Gastroesophageal sphincter (tissue), 3 donors: ENCODE measurements around the gene MACROD2.

Experiments used
- CTCF ChIP-seq, 4 experiments: fragments of 200-600 bp in 2 of 4; fragments of 450-650 bp in 2 of 4; sonication (generic) in 1 of 4; IDR thresholded peaks; one replicate each; pipeline ENCODE4 v1.5.1; 2017 to 2019; ENCODE audit warnings: antibody characterized with exemption in 4 of 4, mild to moderate bottlenecking in 2 of 4, moderate library complexity in 2 of 4
- EP300 ChIP-seq: sonication (generic); formaldehyde crosslinking; IDR thresholded peaks from one replicate; pipeline ENCODE4 v1.6.1; 2017; ENCODE audit warnings: antibody characterized with exemption, mild to moderate bottlenecking
- POLR2A ChIP-seq, 2 donors: fragments of 450-650 bp; IDR thresholded peaks; one replicate each; pipeline ENCODE4 v1.6.1; 2017; ENCODE audit warnings: antibody characterized with exemption in 2 of 2, mild to moderate bottlenecking in 2 of 2, moderate library complexity in 1 of 2
- POLR2AphosphoS5 ChIP-seq: sonication (generic); formaldehyde crosslinking; IDR thresholded peaks from one replicate; pipeline ENCODE4 v1.6.1; 2017; ENCODE audit warnings: antibody characterized with exemption

GRCh38 chr20:14780508-14780907 is 785.2 kb downstream of the MACROD2 start:
- TF ChIP-seq CTCF (IDR thresholded peaks at IDR 0.05): no peak
- no peak for TF ChIP-seq POLR2AphosphoS5
- TF ChIP-seq POLR2A (IDR thresholded peaks at IDR 0.05): no peak
- TF ChIP-seq EP300: no peak
